SKM-1 treated with dmso at 0.1 percent for 144 hours (cell line): ENCODE measurements around the gene AASS.

ENCODE experiments used
- DNase-seq: peaks from one replicate; lab custom pipeline; 2025; ENCODE audit not compliant: unreplicated experiment; lab: John Stamatoyannopoulos, UW

The AASS gene

GRCh38 chr7:122123746-122124145, 20.3 kb downstream of the AASS start:
- no peak for DNase-seq

- DNase-seq = no peak
Observed at GRCh38 chr7:122118757-122119156, 25.3 kb downstream of the AASS start.

GRCh38 chr7:122103064-122103463, 41.0 kb downstream of the AASS start:
- no peak for DNase-seq

GRCh38 chr7:122100021-122100420, 44.0 kb downstream of the AASS start:
- no peak for DNase-seq

- no peak for DNase-seq
Observed at GRCh38 chr7:122095642-122096041, 48.4 kb downstream of the AASS start.

GRCh38 chr7:122094549-122094948, 49.5 kb downstream of the AASS start:
- no peak for DNase-seq

- peak; percentile 80 for DNase-seq
Observed at GRCh38 chr7:122092964-122093797, 50.9 kb downstream of the AASS start.

GRCh38 chr7:122082670-122083069, 61.4 kb downstream of the AASS start:
- DNase-seq = no peak

GRCh38 chr7:122082160-122082559, 61.9 kb downstream of the AASS start:
- no peak for DNase-seq

- DNase-seq = no peak
Observed at GRCh38 chr7:122073635-122074034, 70.4 kb downstream of the AASS start.

GRCh38 chr7:122072924-122073599, 71.0 kb downstream of the AASS start:
- DNase-seq = no peak

GRCh38 chr7:122072272-122072671, 71.8 kb downstream of the AASS start:
- DNase-seq = no peak

GRCh38 chr7:122070834-122071233, 73.2 kb downstream of the AASS start:
- no peak for DNase-seq

GRCh38 chr7:122070062-122070461, 74.0 kb downstream of the AASS start:
- no peak for DNase-seq

- no peak for DNase-seq
Observed at GRCh38 chr7:122068999-122069398, 75.0 kb downstream of the AASS start.

GRCh38 chr7:122068046-122068445, 76.0 kb downstream of the AASS start:
- DNase-seq = no peak

GRCh38 chr7:122067077-122067476, 77.0 kb downstream of the AASS start:
- no peak for DNase-seq

- no peak for DNase-seq
Observed at GRCh38 chr7:122064971-122065370, 79.1 kb downstream of the AASS start.

- no peak for DNase-seq
Observed at GRCh38 chr7:122063146-122063545, 80.9 kb downstream of the AASS start.

- no peak for DNase-seq
Observed at GRCh38 chr7:122059542-122059941, 84.5 kb downstream of the AASS start.

GRCh38 chr7:122056977-122057376, 87.1 kb downstream of the AASS start:
- DNase-seq = no peak

- DNase-seq = no peak
Observed at GRCh38 chr7:122055073-122055472, 89.0 kb downstream of the AASS start.
